CD4-positive, CD25-positive, alpha-beta regulatory T cell (primary cell): ENCODE data around the gene XRCC5. TPM values are rescaled to one million over a fixed set of nuclear protein-coding genes. Genes with fewer than 3 reads are reported as not detected.
A peak's percentile ranks its signal among the peaks of the same experiment; 100 is the strongest.
"Not testable (repeated sequence)": the region's sequence is repeated elsewhere in the genome, so short reads cannot be mapped to it uniquely, and the experiment has no call there.

ENCODE experiments used
- ATAC-seq, 2 donors: fragments of 150-1000 bp; cut with Tn5 transposase; one replicate each; pipeline ENCODE4 v1.10.0; 2021; ENCODE audit warnings: low read depth in 2 of 2, moderate number of reproducible peaks in 2 of 2, moderate library complexity in 1 of 2
- DNase-seq, 3 donors: peaks; one replicate each; pipeline versions ENCODE4 v3.0.0 to v3.0.0-alpha.2; 2012 to 2022; ENCODE audit warnings: mixed read lengths in 1 of 3
- H3K27ac ChIP-seq: one replicate; pipeline ENCODE4 v1.7.0; 2013; ENCODE audit warnings: mild to moderate bottlenecking, low read length; ENCODE audit not compliant: insufficient read depth, poor library complexity, severe bottlenecking
- H3K27me3 ChIP-seq: one replicate; pipeline ENCODE4 v1.7.0; 2013; ENCODE audit warnings: low read length; ENCODE audit not compliant: control insufficient read depth, insufficient read depth
- H3K36me3 ChIP-seq: one replicate; pipeline ENCODE4 v1.7.0; 2013; ENCODE audit warnings: mild to moderate bottlenecking, low read length, moderate library complexity; ENCODE audit not compliant: control insufficient read depth, insufficient read depth
- H3K4me1 ChIP-seq: 2 replicates; pipeline ENCODE4 v1.7.0; 2013; ENCODE audit warnings: mild to moderate bottlenecking, low read length; ENCODE audit not compliant: insufficient read depth, control insufficient read depth, poor library complexity, severe bottlenecking
- H3K4me3 ChIP-seq: one replicate; pipeline ENCODE4 v1.7.0; 2013; ENCODE audit warnings: low read depth, mild to moderate bottlenecking, low read length, moderate library complexity
- H3K9me3 ChIP-seq, 2 experiments: 1 replicate in 1 of 2; 2 replicates in 1 of 2; pipeline ENCODE4 v1.7.0; 2013; ENCODE audit warnings: low read length in 2 of 2, mild to moderate bottlenecking in 1 of 2, moderate library complexity in 1 of 2; ENCODE audit not compliant: control insufficient read depth in 2 of 2
- H3K27ac Mint-ChIP-seq, 3 donors: one replicate each; pipeline ENCODE4 v1.8.0; 2020 to 2022; ENCODE audit warnings: mild to moderate bottlenecking in 3 of 3, mixed read lengths in 3 of 3, moderate library complexity in 2 of 3
- H3K27me3 Mint-ChIP-seq: one replicate; pipeline ENCODE4 v1.8.0; 2022; ENCODE audit warnings: mild to moderate bottlenecking, mixed read lengths
- H3K36me3 Mint-ChIP-seq: one replicate; pipeline ENCODE4 v1.8.0; 2020; ENCODE audit warnings: mixed read lengths
- H3K4me1 Mint-ChIP-seq, 4 donors: one replicate each; pipeline ENCODE4 v1.8.0; 2020 to 2022; ENCODE audit warnings: mixed read lengths in 4 of 4, mild to moderate bottlenecking in 1 of 4
- H3K4me3 Mint-ChIP-seq, 4 donors: one replicate each; pipeline ENCODE4 v1.8.0; 2020 to 2022; ENCODE audit warnings: mild to moderate bottlenecking in 4 of 4, mixed read lengths in 4 of 4, moderate library complexity in 3 of 4
- H3K9me3 Mint-ChIP-seq, 7 donors: one replicate each; pipeline ENCODE4 v1.8.0; 2020 to 2022; ENCODE audit warnings: mixed read lengths in 7 of 7, mild to moderate bottlenecking in 3 of 7, moderate library complexity in 2 of 7
- polyA plus RNA-seq, 4 donors: library from polyadenylated mRNA; unstranded; fragments of 300-500 nt; fragmentation: Illumina TruSeq; gene quantifications; one replicate each; pipeline ENCODE4 v1.2.3, GENCODE V29; 2021
- total RNA-seq: library from RNA; stranded (reverse); gene quantifications from one replicate; pipeline ENCODE4 v1.2.3, GENCODE V29; 2022

XRCC5 gene
- total and polyA plus RNA-seq, 5 donors from 2014 or later = 178 to 336 (median 272) TPM

DNA sequence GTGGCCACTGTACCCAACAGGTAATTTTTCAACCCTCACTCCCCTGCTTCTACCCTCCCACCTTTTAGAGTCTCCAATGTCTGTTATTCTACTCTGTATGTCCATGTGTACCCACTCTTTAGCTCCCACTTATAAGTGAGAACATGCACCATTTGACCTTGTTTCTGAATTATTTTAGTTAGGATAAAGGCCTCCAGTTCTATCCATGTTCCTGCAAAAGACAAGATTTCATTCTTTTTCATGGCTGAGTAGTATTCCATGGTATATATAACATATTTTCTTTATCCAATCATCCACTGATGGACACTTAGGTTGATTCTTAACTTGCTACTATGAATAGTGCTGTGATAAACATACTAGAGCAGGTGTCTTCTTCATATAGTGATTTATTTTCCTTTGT, 36.7 kb upstream of the XRCC5 start:
- no peak overlapping the region for H3K27ac Mint-ChIP-seq
- Histone ChIP-seq H3K4me3 (no peak overlapping the region), H3K9me3 (no peaks in the 10 kb centered on the region), H3K36me3 (peaks cover 28% of the 10 kb centered on the region), H3K4me1 (peaks cover 25% of the 10 kb centered on the region), H3K27ac (no peak overlapping the region), H3K27me3 (no peaks in the 10 kb centered on the region)
- no peaks in the 10 kb centered on the region for H3K27me3 Mint-ChIP-seq
- H3K36me3 Mint-ChIP-seq = peaks cover 11% of the 10 kb centered on the region
- no peaks in the 10 kb centered on the region for H3K9me3 Mint-ChIP-seq
- peaks cover 18 to 55% (median 46%) of the 10 kb centered on the region in 4 donors for H3K4me1 Mint-ChIP-seq
- DNase-seq (no peak), ATAC-seq (no peak)
- no peak overlapping the region for H3K4me3 Mint-ChIP-seq

DNA sequence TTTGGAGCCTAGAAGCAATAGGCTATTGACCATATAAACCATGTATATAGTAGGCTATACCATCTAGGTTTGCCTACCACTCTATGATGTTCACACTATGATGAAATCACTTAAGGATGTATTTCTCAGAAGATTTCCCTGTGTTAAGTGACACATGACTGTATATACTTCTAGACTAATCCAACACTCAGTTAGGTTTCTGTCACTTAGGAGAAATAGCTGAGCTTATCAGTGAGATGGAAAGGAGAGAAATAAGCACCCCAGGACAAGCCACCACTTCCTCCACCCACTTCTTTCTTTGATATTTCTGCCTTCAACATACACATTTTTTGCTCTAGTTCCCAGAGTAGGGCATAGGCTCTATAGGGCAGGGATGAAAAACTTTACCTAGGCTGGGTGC, 35.4 kb upstream of the XRCC5 start:
- Histone ChIP-seq H3K4me3 (no peak overlapping the region), H3K27me3 (no peaks in the 10 kb centered on the region), H3K27ac (no peak overlapping the region), H3K4me1 (peaks cover 20% of the 10 kb centered on the region), H3K9me3 (no peaks in the 10 kb centered on the region), H3K36me3 (peaks cover 28% of the 10 kb centered on the region)
- H3K4me1 Mint-ChIP-seq = peaks cover 12 to 53% (median 41%) of the 10 kb centered on the region in 4 donors
- no peaks in the 10 kb centered on the region for H3K27me3 Mint-ChIP-seq
- DNase-seq (no peak), ATAC-seq (no peak)
- peak overlapping the region in 2 of 3 donors; percentile 18 to 71 for H3K27ac Mint-ChIP-seq
- no peak overlapping the region for H3K4me3 Mint-ChIP-seq
- no peaks in the 10 kb centered on the region for H3K9me3 Mint-ChIP-seq
- H3K36me3 Mint-ChIP-seq = peaks cover 11% of the 10 kb centered on the region

DNA sequence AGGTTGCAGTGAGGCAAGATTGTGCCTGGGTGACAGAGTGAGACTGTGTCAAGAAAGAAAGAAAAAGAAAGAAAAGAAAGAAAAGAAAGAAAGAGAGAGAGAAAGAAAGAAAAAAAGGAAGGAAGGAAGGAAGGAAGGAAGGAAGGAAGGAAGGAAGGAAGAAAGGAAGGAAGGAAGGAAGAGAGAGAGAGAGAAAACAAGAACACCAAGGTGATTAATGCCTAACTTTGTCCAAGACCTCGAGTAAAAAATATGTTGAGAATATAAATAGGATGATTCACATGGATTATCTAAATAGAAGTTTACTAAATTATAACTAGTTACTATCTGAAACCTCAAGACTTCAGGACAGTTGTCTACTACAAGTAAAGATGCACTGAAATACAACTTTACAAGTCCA, 34.8 kb upstream of the XRCC5 start:
- Histone ChIP-seq H3K36me3 (peaks cover 28% of the 10 kb centered on the region), H3K27ac (no peak overlapping the region), H3K9me3 (no peaks in the 10 kb centered on the region), H3K4me1 (peaks cover 24% of the 10 kb centered on the region), H3K27me3 (no peaks in the 10 kb centered on the region), H3K4me3 (peak overlapping the region; percentile 30)
- Mint-ChIP-seq H3K27me3 (no peaks in the 10 kb centered on the region), H3K9me3 (no peaks in the 10 kb centered on the region), H3K36me3 (peaks cover 7% of the 10 kb centered on the region), H3K27ac (peak overlapping the region in 2 of 3 donors; percentile 18 to 71), H3K4me1 (peaks cover 12 to 52% (median 39%) of the 10 kb centered on the region in 4 donors), H3K4me3 (peak overlapping the region in 1 of 4 donors; percentile 35)
- ATAC-seq = no peak
- DNase-seq = no peak

DNA sequence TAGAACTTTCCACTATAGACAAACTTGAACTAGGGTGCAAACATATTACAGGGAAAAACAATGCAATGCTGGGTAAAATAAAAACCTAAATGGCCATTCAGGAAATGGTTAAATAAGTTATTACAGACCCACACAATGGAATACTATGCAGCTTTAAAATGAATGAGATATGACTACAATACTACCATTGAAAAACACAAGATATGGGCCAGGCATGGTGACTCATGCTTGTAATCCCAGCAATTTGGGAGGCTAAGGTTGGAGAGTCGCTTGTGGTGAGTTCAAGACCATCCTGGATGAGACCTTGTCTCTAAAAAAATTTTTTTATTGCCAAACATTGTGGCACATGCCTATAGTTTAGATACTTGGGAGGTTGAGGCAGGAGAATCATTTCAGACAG, 34.4 kb upstream of the XRCC5 start:
- Histone ChIP-seq H3K27ac (no peak overlapping the region), H3K4me3 (peak overlapping the region; percentile 30), H3K9me3 (no peaks in the 10 kb centered on the region), H3K27me3 (no peaks in the 10 kb centered on the region), H3K36me3 (peaks cover 28% of the 10 kb centered on the region), H3K4me1 (peaks cover 24% of the 10 kb centered on the region)
- H3K36me3 Mint-ChIP-seq = peaks cover 7% of the 10 kb centered on the region
- no peaks in the 10 kb centered on the region for H3K27me3 Mint-ChIP-seq
- H3K4me3 Mint-ChIP-seq = peak overlapping the region in 1 of 4 donors; percentile 23
- no peak overlapping the region for H3K27ac Mint-ChIP-seq
- H3K4me1 Mint-ChIP-seq = peaks cover 12 to 51% (median 38%) of the 10 kb centered on the region in 4 donors
- ATAC-seq (no peak), DNase-seq (no peak)
- no peaks in the 10 kb centered on the region for H3K9me3 Mint-ChIP-seq

DNA sequence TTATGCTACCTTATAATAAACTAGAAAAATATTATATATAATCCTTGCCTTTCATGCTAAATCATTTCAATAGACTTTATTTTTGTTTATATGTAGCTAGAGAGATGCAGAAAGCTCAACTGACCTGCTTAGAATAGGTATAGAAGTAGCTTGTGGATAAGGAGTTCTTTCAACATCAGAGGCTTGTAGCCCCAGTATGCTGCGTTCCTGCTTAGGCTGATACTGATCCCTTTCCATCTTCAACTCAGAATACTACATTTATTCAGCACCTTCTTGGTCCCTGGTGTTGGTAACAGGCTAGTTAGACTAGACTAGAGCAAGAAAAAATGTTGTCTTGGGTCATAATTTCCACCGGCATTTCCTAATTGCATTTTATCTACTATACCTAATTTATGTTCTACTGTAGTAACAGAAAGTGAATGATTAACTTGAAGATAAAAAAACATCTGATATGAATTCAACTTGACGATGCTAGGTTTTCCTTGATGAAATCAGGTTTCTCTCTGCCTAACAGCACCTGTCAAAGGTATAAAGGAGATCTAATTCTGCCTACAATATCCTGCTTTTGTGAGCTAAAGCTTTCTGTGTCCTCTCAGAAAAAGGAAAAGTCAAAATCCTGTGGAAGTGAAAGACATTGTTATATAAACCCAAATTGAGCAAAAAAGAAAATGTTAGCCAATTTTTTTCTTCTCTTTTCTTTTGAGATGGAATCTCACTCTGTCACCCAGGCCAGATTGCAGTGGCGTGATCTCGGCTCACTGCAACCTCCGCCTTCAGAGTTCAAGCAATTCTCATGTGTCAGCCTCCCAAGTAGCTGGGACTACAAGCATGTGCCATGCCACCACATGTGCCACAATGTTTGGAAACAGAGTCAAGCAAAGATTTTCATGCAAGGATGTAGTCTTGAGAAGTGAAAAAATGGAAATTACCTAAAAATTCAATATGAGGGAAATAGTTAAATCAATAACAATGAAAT, 33.4 kb upstream of the XRCC5 start:
- Histone ChIP-seq H3K27ac (no peak overlapping the region), H3K27me3 (no peaks in the 10 kb centered on the region), H3K4me3 (no peak overlapping the region), H3K4me1 (peaks cover 33% of the 10 kb centered on the region), H3K36me3 (peaks cover 26% of the 10 kb centered on the region), H3K9me3 (no peaks in the 10 kb centered on the region)
- peaks cover 18 to 57% (median 42%) of the 10 kb centered on the region in 4 donors for H3K4me1 Mint-ChIP-seq
- no peaks in the 10 kb centered on the region for H3K9me3 Mint-ChIP-seq
- peak overlapping the region in 3 of 4 donors; percentile 7 to 40 (median 18) for H3K4me3 Mint-ChIP-seq
- H3K27ac Mint-ChIP-seq = peak overlapping the region in 2 of 3 donors; percentile 11 to 37
- DNase-seq (no peak), ATAC-seq (no peak)
- H3K36me3 Mint-ChIP-seq = peaks cover 4% of the 10 kb centered on the region
- no peaks in the 10 kb centered on the region for H3K27me3 Mint-ChIP-seq

DNA sequence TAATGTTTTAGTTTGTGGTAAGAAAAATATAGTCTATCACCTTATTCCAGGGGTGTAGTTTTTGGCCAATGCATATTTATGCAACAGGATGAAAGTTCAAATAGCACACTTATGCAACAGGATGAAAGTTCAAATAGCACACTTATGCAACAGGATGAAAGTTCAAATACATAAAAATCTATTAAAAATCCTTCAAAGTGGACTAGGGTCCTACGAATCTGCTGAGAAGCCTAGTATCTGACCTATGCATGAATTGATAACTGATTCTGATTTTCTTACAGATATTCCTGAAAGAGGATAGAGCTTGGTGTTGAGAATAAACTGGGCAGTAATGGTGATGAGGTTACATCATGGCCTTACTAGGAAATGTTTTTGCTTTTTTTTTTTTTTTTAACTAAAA, 30.4 kb upstream of the XRCC5 start:
- Mint-ChIP-seq H3K4me3 (peak overlapping the region; percentile 39 to 80 (median 66)), H3K27ac (no peak overlapping the region), H3K27me3 (no peaks in the 10 kb centered on the region)

DNA sequence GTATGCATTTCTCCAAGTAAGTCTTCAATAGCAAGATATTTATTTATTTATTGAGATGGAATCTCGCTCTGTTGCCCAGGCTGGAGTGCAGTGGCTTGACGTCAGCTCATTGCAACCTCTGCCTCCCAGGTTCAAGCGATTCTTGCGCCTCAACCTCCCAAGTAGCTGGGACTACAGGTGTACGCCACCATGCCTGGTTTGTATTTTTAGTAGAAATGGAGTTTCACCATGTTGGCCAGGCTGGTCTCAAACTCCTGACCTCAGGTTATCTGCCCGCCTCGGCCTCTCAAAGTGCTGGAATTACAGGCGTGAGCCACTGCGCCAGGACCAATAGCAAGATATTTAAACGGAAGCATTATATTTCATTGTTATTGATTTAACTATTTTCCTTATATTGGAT, 29.1 kb upstream of the XRCC5 start:
- ATAC-seq, H3K36me3 ChIP-seq, H3K27me3 Mint-ChIP-seq, H3K9me3 ChIP-seq, H3K27me3 ChIP-seq, H3K36me3 Mint-ChIP-seq, H3K9me3 Mint-ChIP-seq, DNase-seq: not testable (repeated sequence)
- Mint-ChIP-seq H3K27ac (peak overlapping the region in 2 of 3 donors; percentile 49 to 90), H3K4me1 (peaks cover 22 to 74% (median 52%) of the 10 kb centered on the region in 4 donors), H3K4me3 (peak overlapping the region; percentile 10 to 98 (median 92))
- peak overlapping the region; percentile 88 for H3K4me3 ChIP-seq
- H3K4me1 ChIP-seq = peaks cover 57% of the 10 kb centered on the region
- H3K27ac ChIP-seq = peak overlapping the region; percentile 82

More for the DNA sequence above, 30.4 kb upstream of the XRCC5 start:
- peaks cover 55% of the 10 kb centered on the region for H3K4me1 ChIP-seq
- H3K4me1 Mint-ChIP-seq = peaks cover 25 to 75% (median 52%) of the 10 kb centered on the region in 4 donors
- DNase-seq (no peak), ATAC-seq (no peak)
- H3K36me3 Mint-ChIP-seq = no peaks in the 10 kb centered on the region
- no peak overlapping the region for H3K27ac ChIP-seq
- H3K9me3 ChIP-seq = no peaks in the 10 kb centered on the region
- no peaks in the 10 kb centered on the region for H3K9me3 Mint-ChIP-seq
- peak overlapping the region; percentile 52 for H3K4me3 ChIP-seq
- H3K36me3 ChIP-seq = peaks cover 8% of the 10 kb centered on the region
- H3K27me3 ChIP-seq = no peaks in the 10 kb centered on the region
